Loucy (cell line): ENCODE measurements around the gene CSF1R.

Experiments
- EZH2phosphoT487 ChIP-seq: fragments of 200-600 bp; IDR thresholded peaks from 2 replicates; pipeline ENCODE4 v1.6.1; 2018; ENCODE audit warnings: antibody characterized with exemption, mild to moderate bottlenecking, moderate library complexity, borderline replicate concordance
- TF ChIP-seq, protein P1 (sequence below): fragments of 200-600 bp; sonication (generic); conservative IDR thresholded peaks from 2 replicates; pipeline ENCODE4 v1.5.1; 2014; ENCODE audit warnings: mild to moderate bottlenecking, antibody characterized with exemption, low read length

DNA sequence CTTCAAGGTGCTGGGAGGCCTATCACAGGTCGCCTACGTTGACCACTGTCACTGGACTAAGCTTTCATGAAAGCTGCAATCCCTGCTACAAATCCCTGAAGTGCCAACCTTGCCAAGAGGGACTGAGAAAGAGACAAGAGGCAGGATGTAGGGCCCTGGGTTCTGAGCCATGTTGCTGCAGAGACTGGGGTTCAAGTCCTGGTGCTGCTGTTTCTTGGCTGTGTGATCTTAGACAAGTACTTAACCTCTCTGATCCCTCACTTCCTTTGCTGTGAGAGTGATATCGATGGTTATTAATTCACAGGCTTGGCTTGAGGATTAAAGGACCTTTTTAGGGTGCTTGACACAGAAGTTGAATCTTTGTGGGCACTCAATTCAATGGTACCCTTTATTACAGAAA is 15.5 kb downstream of the CSF1R start:
- TF ChIP-seq, protein P1, sequence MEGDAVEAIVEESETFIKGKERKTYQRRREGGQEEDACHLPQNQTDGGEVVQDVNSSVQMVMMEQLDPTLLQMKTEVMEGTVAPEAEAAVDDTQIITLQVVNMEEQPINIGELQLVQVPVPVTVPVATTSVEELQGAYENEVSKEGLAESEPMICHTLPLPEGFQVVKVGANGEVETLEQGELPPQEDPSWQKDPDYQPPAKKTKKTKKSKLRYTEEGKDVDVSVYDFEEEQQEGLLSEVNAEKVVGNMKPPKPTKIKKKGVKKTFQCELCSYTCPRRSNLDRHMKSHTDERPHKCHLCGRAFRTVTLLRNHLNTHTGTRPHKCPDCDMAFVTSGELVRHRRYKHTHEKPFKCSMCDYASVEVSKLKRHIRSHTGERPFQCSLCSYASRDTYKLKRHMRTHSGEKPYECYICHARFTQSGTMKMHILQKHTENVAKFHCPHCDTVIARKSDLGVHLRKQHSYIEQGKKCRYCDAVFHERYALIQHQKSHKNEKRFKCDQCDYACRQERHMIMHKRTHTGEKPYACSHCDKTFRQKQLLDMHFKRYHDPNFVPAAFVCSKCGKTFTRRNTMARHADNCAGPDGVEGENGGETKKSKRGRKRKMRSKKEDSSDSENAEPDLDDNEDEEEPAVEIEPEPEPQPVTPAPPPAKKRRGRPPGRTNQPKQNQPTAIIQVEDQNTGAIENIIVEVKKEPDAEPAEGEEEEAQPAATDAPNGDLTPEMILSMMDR: no peak
- no peak for TF ChIP-seq EZH2phosphoT487
